NCI-H1417 (cell line): ENCODE data around the gene NPAS1.
"Not testable (repeated sequence)": the region's sequence is repeated elsewhere in the genome, so short reads cannot be mapped to it uniquely, and the experiment has no call there.

Source experiments
- DNase-seq, 3 experiments: peaks; one replicate each; lab custom pipeline; 2025; lab: John Stamatoyannopoulos, UW

Gene NPAS1

GRCh38 chr19:46990991-46991676 is 28.5 kb upstream of the NPAS1 start:
- peak; percentile 58 to 82 (median 75) for DNase-seq

GRCh38 chr19:46992699-46993535 is 26.7 kb upstream of the NPAS1 start:
- no peak for DNase-seq

- DNase-seq = no peak
Measured at GRCh38 chr19:46993622-46994021, 26.0 kb upstream of the NPAS1 start.

GRCh38 chr19:46994141-46994686 is 25.4 kb upstream of the NPAS1 start:
- no peak for DNase-seq

- DNase-seq = no peak
Measured at GRCh38 chr19:46995492-46995891, 24.1 kb upstream of the NPAS1 start.

- no peak for DNase-seq
Measured at GRCh38 chr19:46998445-46999125, 21.1 kb upstream of the NPAS1 start.

GRCh38 chr19:46999377-46999776 is 20.3 kb upstream of the NPAS1 start:
- DNase-seq = no peak

- DNase-seq = no peak
Measured at GRCh38 chr19:46999878-47000277, 19.8 kb upstream of the NPAS1 start.

GRCh38 chr19:47000373-47000772 is 19.3 kb upstream of the NPAS1 start:
- no peak for DNase-seq

- DNase-seq = no peak
Measured at GRCh38 chr19:47001584-47001983, 18.1 kb upstream of the NPAS1 start.

GRCh38 chr19:47002106-47002766 is 17.4 kb upstream of the NPAS1 start:
- DNase-seq = no peak

- no peak for DNase-seq
Measured at GRCh38 chr19:47002853-47003610, 16.6 kb upstream of the NPAS1 start.

GRCh38 chr19:47003611-47004465 is 15.8 kb upstream of the NPAS1 start:
- DNase-seq = peak in 2 of 3 experiments; percentile 46 to 47

GRCh38 chr19:47005164-47005641 is 14.4 kb upstream of the NPAS1 start:
- DNase-seq = peak in 1 of 3 experiments; percentile 26

GRCh38 chr19:47005873-47006272 is 13.8 kb upstream of the NPAS1 start:
- no peak for DNase-seq

GRCh38 chr19:47006496-47006895 is 13.1 kb upstream of the NPAS1 start:
- no peak for DNase-seq

- DNase-seq = not testable (repeated sequence)
Measured at GRCh38 chr19:47010549-47010948, 9.1 kb upstream of the NPAS1 start.

GRCh38 chr19:47012617-47013016 is 7.0 kb upstream of the NPAS1 start:
- DNase-seq = no peak

- DNase-seq = peak; percentile 57 to 83 (median 75)
Measured at GRCh38 chr19:47013041-47013517, 6.6 kb upstream of the NPAS1 start.

GRCh38 chr19:47018923-47019322 is 714 bp upstream of the NPAS1 start:
- DNase-seq = no peak
